H9 (cell line): ENCODE measurements around the gene ICE1. TPM values are rescaled to one million over a fixed set of nuclear protein-coding genes. Genes with fewer than 3 reads are reported as not detected.

Source experiments
- DNase-seq: peaks from one replicate; pipeline ENCODE4 v3.0.0-alpha.2; 2017
- H2AFZ ChIP-seq: one replicate; pipeline ENCODE4 v1.6.1; 2013; ENCODE audit warnings: mild to moderate bottlenecking, low read length, control low read depth, moderate library complexity
- H2AK5ac ChIP-seq: 2 replicates; pipeline ENCODE4 v1.6.1; 2013; ENCODE audit warnings: low read length, control low read depth, mixed read lengths; ENCODE audit not compliant: insufficient read length
- H2BK120ac ChIP-seq: one replicate; pipeline ENCODE4 v1.6.1; 2013; ENCODE audit warnings: low read depth, mild to moderate bottlenecking, low read length, control low read depth, inconsistent platforms; ENCODE audit not compliant: poor library complexity, severe bottlenecking
- H2BK12ac ChIP-seq: 2 replicates; pipeline ENCODE4 v1.6.1; 2013; ENCODE audit warnings: low read length, control low read depth, mixed read lengths, low read depth; ENCODE audit not compliant: insufficient read length
- H2BK15ac ChIP-seq: 2 replicates; pipeline ENCODE4 v1.6.1; 2013; ENCODE audit warnings: low read depth, low read length, control low read depth
- H2BK20ac ChIP-seq: one replicate; pipeline ENCODE4 v1.6.1; 2013; ENCODE audit warnings: low read depth, mild to moderate bottlenecking, low read length, control low read depth, inconsistent platforms; ENCODE audit not compliant: poor library complexity, severe bottlenecking
- H2BK5ac ChIP-seq: 2 replicates; pipeline ENCODE4 v1.6.1; 2013; ENCODE audit warnings: low read length, control low read depth, mixed read lengths; ENCODE audit not compliant: insufficient read length
- H3K14ac ChIP-seq: 2 replicates; pipeline ENCODE4 v1.6.1; 2013; ENCODE audit warnings: low read length, control low read depth; ENCODE audit not compliant: insufficient read depth
- H3K18ac ChIP-seq: 2 replicates; pipeline ENCODE4 v1.6.1; 2013; ENCODE audit warnings: low read depth, mild to moderate bottlenecking, mixed read lengths, low read length, control low read depth; ENCODE audit not compliant: insufficient read length
- H3K23ac ChIP-seq: 2 replicates; pipeline ENCODE4 v1.6.1; 2013; ENCODE audit warnings: low read length, control low read depth, mixed read lengths, low read depth; ENCODE audit not compliant: insufficient read length
- H3K23me2 ChIP-seq: 2 replicates; pipeline ENCODE4 v1.6.1; 2013; ENCODE audit warnings: low read depth, mild to moderate bottlenecking, mixed read lengths, low read length, control low read depth; ENCODE audit not compliant: insufficient read length, poor library complexity, severe bottlenecking
- H3K27ac ChIP-seq: 2 replicates; pipeline ENCODE4 v1.5.1; 2013; ENCODE audit warnings: low read length, control low read depth, mixed read lengths, low read depth; ENCODE audit not compliant: insufficient read length
- H3K27me3 ChIP-seq: 2 replicates; pipeline ENCODE4 v1.6.1; 2013; ENCODE audit warnings: low read length, control low read depth, inconsistent platforms; ENCODE audit not compliant: insufficient read depth
- H3K4ac ChIP-seq: 2 replicates; pipeline ENCODE4 v1.6.1; 2013; ENCODE audit warnings: low read depth, mild to moderate bottlenecking, control low read depth, inconsistent platforms, low read length, moderate library complexity
- H3K4me1 ChIP-seq: 2 replicates; pipeline ENCODE4 v1.6.1; 2013; ENCODE audit warnings: low read length, control low read depth, inconsistent platforms; ENCODE audit not compliant: insufficient read depth
- H3K4me2 ChIP-seq: 2 replicates; pipeline ENCODE4 v1.6.1; 2013; ENCODE audit warnings: low read length, control low read depth, mixed read lengths; ENCODE audit not compliant: insufficient read length, insufficient read depth
- H3K56ac ChIP-seq: 2 replicates; pipeline ENCODE4 v1.6.1; 2013; ENCODE audit warnings: low read depth, mild to moderate bottlenecking, mixed read lengths, low read length, control low read depth; ENCODE audit not compliant: insufficient read length
- H3K79me1 ChIP-seq: 2 replicates; pipeline ENCODE4 v1.6.1; 2013; ENCODE audit warnings: low read depth, mild to moderate bottlenecking, moderate library complexity, low read length, control low read depth, inconsistent platforms; ENCODE audit not compliant: insufficient read depth, poor library complexity, severe bottlenecking
- H3K79me2 ChIP-seq: 2 replicates; pipeline ENCODE4 v1.6.1; 2013; ENCODE audit warnings: low read length, control low read depth, inconsistent platforms; ENCODE audit not compliant: insufficient read depth
- H3K9ac ChIP-seq: 2 replicates; pipeline ENCODE4 v1.6.1; 2013; ENCODE audit warnings: low read length, control low read depth, mixed read lengths; ENCODE audit not compliant: insufficient read length; ENCODE audit errors: extremely low read depth
- H3K9me3 ChIP-seq: one replicate; pipeline ENCODE4 v1.6.1; 2013; ENCODE audit warnings: low read depth, low read length, inconsistent platforms; ENCODE audit not compliant: control insufficient read depth
- H3T11ph ChIP-seq: one replicate; pipeline ENCODE4 v1.6.1; 2013; ENCODE audit warnings: mild to moderate bottlenecking, low read length, control low read depth, inconsistent platforms
- H4K20me1 ChIP-seq: one replicate; pipeline ENCODE4 v1.6.1; 2013; ENCODE audit not compliant: control insufficient read depth, insufficient read length, insufficient read depth
- H4K5ac ChIP-seq: 2 replicates; pipeline ENCODE4 v1.6.1; 2013; ENCODE audit warnings: low read depth, mild to moderate bottlenecking, mixed read lengths, low read length, control low read depth; ENCODE audit not compliant: insufficient read length
- H4K8ac ChIP-seq: replicated peaks from 2 replicates; pipeline ENCODE4 v1.6.1; 2013; ENCODE audit warnings: low read length, control low read depth, mixed read lengths, low read depth; ENCODE audit not compliant: insufficient read length
- H4K91ac ChIP-seq: 2 replicates; pipeline ENCODE4 v1.6.1; 2013; ENCODE audit warnings: low read depth, mild to moderate bottlenecking, moderate library complexity, mixed read lengths, low read length, control low read depth; ENCODE audit not compliant: insufficient read length
- H3K27ac Mint-ChIP-seq, 3 experiments: 2 replicates in 2 of 3; 3 replicates in 1 of 3; pipeline ENCODE4 v1.8.0; 2020 to 2021; ENCODE audit warnings: mixed read lengths in 3 of 3, mild to moderate bottlenecking in 1 of 3, moderate library complexity in 1 of 3
- H3K27me3 Mint-ChIP-seq: 2 replicates; pipeline ENCODE4 v1.8.0; 2021; ENCODE audit warnings: low read depth, mild to moderate bottlenecking, moderate library complexity, mixed read lengths
- H3K36me3 Mint-ChIP-seq, 3 experiments: 2 replicates in 2 of 3; 3 replicates in 1 of 3; pipeline ENCODE4 v1.8.0; 2020 to 2021; ENCODE audit warnings: low read depth in 3 of 3, mixed read lengths in 3 of 3; ENCODE audit not compliant: insufficient read depth in 1 of 3
- H3K4me1 Mint-ChIP-seq, 2 experiments: 2 replicates each; pipeline ENCODE4 v1.8.0; 2020; ENCODE audit warnings: mixed read lengths in 2 of 2
- H3K4me3 Mint-ChIP-seq, 2 experiments: 2 replicates in 1 of 2; 3 replicates in 1 of 2; pipeline ENCODE4 v1.8.0; 2020 to 2021; ENCODE audit warnings: mild to moderate bottlenecking in 2 of 2, mixed read lengths in 2 of 2, moderate library complexity in 1 of 2
- H3K9me3 Mint-ChIP-seq, 2 experiments: 2 replicates in 1 of 2; 3 replicates in 1 of 2; pipeline ENCODE4 v1.8.0; 2020; ENCODE audit warnings: mild to moderate bottlenecking in 2 of 2, mixed read lengths in 2 of 2, moderate library complexity in 1 of 2
- WGBS: extraction: QIAGEN DNeasy Blood & Tissue Kit; methylation state at CpG from one replicate; pipeline ENCODE4 v1.1.7; 2013; ENCODE audit warnings: missing lambda C conversion rate, low lambda C conversion rate, mixed read lengths; ENCODE audit not compliant: insufficient read length; ENCODE audit errors: extremely low coverage; 5-methylcytosine and 5-hydroxymethylcytosine counted together
- total RNA-seq: library from RNA; stranded (reverse); gene quantifications from 2 replicates; pipeline ENCODE4 v1.2.1, GENCODE V29; 2021
- TF ChIP-seq, protein P1 (sequence below): fragments of 200-600 bp; sonication (generic); conservative IDR thresholded peaks from 3 replicates; pipeline ENCODE4 v1.8.0; 2021; ENCODE audit warnings: antibody characterized with exemption, mild to moderate bottlenecking

ICE1 gene
- total RNA-seq, 1 experiment from 2014 or later: 45.1 TPM

DNA sequence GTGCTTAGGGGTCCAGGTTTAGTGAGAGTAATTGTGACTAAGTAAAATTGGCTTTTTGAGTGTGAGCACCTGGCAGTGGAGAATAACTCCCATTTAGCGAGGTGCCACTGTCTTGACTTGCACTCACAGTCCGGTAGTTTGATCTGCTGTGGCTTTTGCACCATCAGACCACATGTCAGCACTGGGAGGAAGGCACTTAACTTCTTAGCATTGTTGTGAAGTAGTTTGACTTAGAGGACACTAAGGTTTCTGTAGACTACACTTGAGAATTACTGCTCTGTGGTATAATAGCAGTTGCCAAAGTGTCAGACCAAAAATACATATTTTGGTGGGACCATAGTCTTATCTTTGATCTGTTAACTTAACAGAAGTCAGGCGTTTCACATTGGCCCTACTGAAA lies 63.6 kb downstream of the ICE1 start:
- no peaks in the 10 kb centered on the region for H4K20me1 ChIP-seq
- no peak overlapping the region for H4K91ac ChIP-seq
- Mint-ChIP-seq H3K27ac (0 out of 7 replicates have a peak overlapping the region, but pooled peaks of 1 of the 3 experiments have one; percentile 51), H3K4me3 (no peak overlapping the region), H3K27me3 (no peaks in the 10 kb centered on the region), H3K9me3 (no peaks in the 10 kb centered on the region), H3K4me1 (peaks cover 13 to 16% of the 10 kb centered on the region in 2 experiments), H3K36me3 (peaks cover 4 to 26% (median 25%) of the 10 kb centered on the region in 3 experiments; a peak in 6 of 7 replicates)
- no peak overlapping the region for H3K14ac ChIP-seq
- no peak overlapping the region for H3T11ph ChIP-seq
- H3K9me3 ChIP-seq: no peaks in the 10 kb centered on the region
- no peak overlapping the region for H2BK5ac ChIP-seq
- no peak overlapping the region for H3K18ac ChIP-seq
- H2AFZ ChIP-seq: no peak overlapping the region
- H3K23ac ChIP-seq: no peak overlapping the region
- H2BK120ac ChIP-seq: no peak overlapping the region
- H2BK12ac ChIP-seq: no peak overlapping the region
- TF ChIP-seq, protein P1, sequence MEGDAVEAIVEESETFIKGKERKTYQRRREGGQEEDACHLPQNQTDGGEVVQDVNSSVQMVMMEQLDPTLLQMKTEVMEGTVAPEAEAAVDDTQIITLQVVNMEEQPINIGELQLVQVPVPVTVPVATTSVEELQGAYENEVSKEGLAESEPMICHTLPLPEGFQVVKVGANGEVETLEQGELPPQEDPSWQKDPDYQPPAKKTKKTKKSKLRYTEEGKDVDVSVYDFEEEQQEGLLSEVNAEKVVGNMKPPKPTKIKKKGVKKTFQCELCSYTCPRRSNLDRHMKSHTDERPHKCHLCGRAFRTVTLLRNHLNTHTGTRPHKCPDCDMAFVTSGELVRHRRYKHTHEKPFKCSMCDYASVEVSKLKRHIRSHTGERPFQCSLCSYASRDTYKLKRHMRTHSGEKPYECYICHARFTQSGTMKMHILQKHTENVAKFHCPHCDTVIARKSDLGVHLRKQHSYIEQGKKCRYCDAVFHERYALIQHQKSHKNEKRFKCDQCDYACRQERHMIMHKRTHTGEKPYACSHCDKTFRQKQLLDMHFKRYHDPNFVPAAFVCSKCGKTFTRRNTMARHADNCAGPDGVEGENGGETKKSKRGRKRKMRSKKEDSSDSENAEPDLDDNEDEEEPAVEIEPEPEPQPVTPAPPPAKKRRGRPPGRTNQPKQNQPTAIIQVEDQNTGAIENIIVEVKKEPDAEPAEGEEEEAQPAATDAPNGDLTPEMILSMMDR: no peak
- no peak for DNase-seq
- no peak overlapping the region for H3K9ac ChIP-seq
- no peak overlapping the region for H4K8ac ChIP-seq
- no peak overlapping the region for H3K27ac ChIP-seq
- no peak overlapping the region for H4K5ac ChIP-seq
- H3K79me2 ChIP-seq: no peaks in the 10 kb centered on the region
- no peaks in the 10 kb centered on the region for H3K27me3 ChIP-seq
- no peak overlapping the region for H3K4me2 ChIP-seq
- no peaks in the 10 kb centered on the region for H3K23me2 ChIP-seq
- no peak overlapping the region for H2BK15ac ChIP-seq
- H3K56ac ChIP-seq: no peak overlapping the region
- H2BK20ac ChIP-seq: no peak overlapping the region
- no peak overlapping the region for H3K4ac ChIP-seq
- H3K79me1 ChIP-seq: no peaks in the 10 kb centered on the region
- no peaks in the 10 kb centered on the region for H3K4me1 ChIP-seq
- no peak overlapping the region for H2AK5ac ChIP-seq
- WGBS: no CpG with 5 or more reads among the region's 3 CpGs
